NCI-H187 treated with DMSO at 0.1 percent for 48 hours (cell line): ENCODE results near the gene SIRT1.
"Not testable (repeated sequence)": the region's sequence is repeated elsewhere in the genome, so short reads cannot be mapped to it uniquely, and the experiment has no call there.

Source experiments
- DNase-seq: peaks from one replicate; lab custom pipeline; 2025; lab: John Stamatoyannopoulos, UW

Gene SIRT1

GRCh38 chr10:67884313-67884841, at the start of gene SIRT1:
TSS of gene SIRT1 (plus strand) at chr10:67884656. CDS start at chr10:67884722, 66 bp downstream.
- peak; percentile 22 for DNase-seq

GRCh38 chr10:67835541-67836394, 48.7 kb upstream of the SIRT1 start:
- not testable (repeated sequence) for DNase-seq

- DNase-seq, result no peak
Measured at GRCh38 chr10:67836488-67836887, 48.0 kb upstream of the SIRT1 start.

- no peak for DNase-seq
Measured at GRCh38 chr10:67836972-67837371, 47.5 kb upstream of the SIRT1 start.

- DNase-seq, result peak; percentile 8
Measured at GRCh38 chr10:67837541-67838314, 46.7 kb upstream of the SIRT1 start, which contains the start of gene DNAJC12. TSS of gene DNAJC12 (minus strand) at chr10:67838188. CDS start at chr10:67838011, 177 bp downstream.

GRCh38 chr10:67839511-67839910, 44.9 kb upstream of the SIRT1 start:
- not testable (repeated sequence) for DNase-seq

- no peak for DNase-seq
Measured at GRCh38 chr10:67839951-67840350, 44.5 kb upstream of the SIRT1 start.

GRCh38 chr10:67841737-67842136, 42.7 kb upstream of the SIRT1 start:
- DNase-seq, result no peak

GRCh38 chr10:67843284-67843683, 41.2 kb upstream of the SIRT1 start:
- DNase-seq, result no peak

- peak; percentile 7 for DNase-seq
Measured at GRCh38 chr10:67849331-67850011, 35.0 kb upstream of the SIRT1 start.

GRCh38 chr10:67851186-67851585, 33.3 kb upstream of the SIRT1 start:
- DNase-seq, result no peak

GRCh38 chr10:67852761-67853160, 31.7 kb upstream of the SIRT1 start:
- no peak for DNase-seq

GRCh38 chr10:67853512-67853911, 30.9 kb upstream of the SIRT1 start:
- no peak for DNase-seq

- no peak for DNase-seq
Measured at GRCh38 chr10:67858971-67859370, 25.5 kb upstream of the SIRT1 start.

- DNase-seq, result no peak
Measured at GRCh38 chr10:67861750-67862432, 22.6 kb upstream of the SIRT1 start.

GRCh38 chr10:67863094-67863493, 21.4 kb upstream of the SIRT1 start:
- no peak for DNase-seq

- DNase-seq, result no peak
Measured at GRCh38 chr10:67864607-67865371, 19.7 kb upstream of the SIRT1 start.

GRCh38 chr10:67868132-67868531, 16.3 kb upstream of the SIRT1 start:
- DNase-seq, result no peak

- DNase-seq, result no peak
Measured at GRCh38 chr10:67869996-67870395, 14.5 kb upstream of the SIRT1 start.

- no peak for DNase-seq
Measured at GRCh38 chr10:67875340-67876238, 8.9 kb upstream of the SIRT1 start.
